Stimulated activated CD4-positive, alpha-beta T cell treated with anti-CD3 and anti-CD28 coated beads, Interleukin-12 subunit alpha, Interleukin-12 subunit beta, amount 100 ng/mL, for 24 hours (primary cell): Measurements from ENCODE around the gene PADI6.
"Not testable (repeated sequence)": the region's sequence is repeated elsewhere in the genome, so short reads cannot be mapped to it uniquely, and the experiment has no call there.

Experiments used
- DNase-seq, 2 experiments: peaks; one replicate each; pipeline ENCODE4 v3.0.0-alpha.2; 2020; ENCODE audit warnings: low read depth in 2 of 2

PADI6 gene

GRCh38 chr1:17371896-17372295 is at the start of gene PADI6:
Gene PADI6 (plus strand): TSS chr1:17372196. CDS start chr1:17372246, 50 bp downstream.
- no peak for DNase-seq

DNA sequence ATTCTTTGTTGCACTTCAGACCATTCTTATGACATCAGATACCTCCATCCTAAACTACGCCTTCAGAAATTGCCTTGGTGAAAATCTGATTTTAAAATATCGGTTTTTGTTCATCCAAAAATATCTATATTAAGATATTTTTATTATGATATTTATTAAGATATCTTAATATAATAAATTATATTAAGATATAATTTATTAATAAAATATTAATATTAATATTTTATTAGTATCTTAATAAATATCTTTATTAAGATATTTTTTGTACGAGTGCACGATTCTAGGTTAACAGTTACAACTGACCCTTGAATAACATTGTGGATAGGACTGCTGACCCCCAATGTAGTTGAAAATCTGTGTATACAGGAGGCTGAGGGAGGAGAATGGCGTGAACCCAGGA is 43.1 kb upstream of the PADI6 start:
- no peak for DNase-seq

- no peak for DNase-seq
These were observed 42.4 kb upstream of the PADI6 start for GRCh38 chr1:17329610-17330009.

- no peak for DNase-seq
These were observed 41.1 kb upstream of the PADI6 start for GRCh38 chr1:17330856-17331255.

DNA sequence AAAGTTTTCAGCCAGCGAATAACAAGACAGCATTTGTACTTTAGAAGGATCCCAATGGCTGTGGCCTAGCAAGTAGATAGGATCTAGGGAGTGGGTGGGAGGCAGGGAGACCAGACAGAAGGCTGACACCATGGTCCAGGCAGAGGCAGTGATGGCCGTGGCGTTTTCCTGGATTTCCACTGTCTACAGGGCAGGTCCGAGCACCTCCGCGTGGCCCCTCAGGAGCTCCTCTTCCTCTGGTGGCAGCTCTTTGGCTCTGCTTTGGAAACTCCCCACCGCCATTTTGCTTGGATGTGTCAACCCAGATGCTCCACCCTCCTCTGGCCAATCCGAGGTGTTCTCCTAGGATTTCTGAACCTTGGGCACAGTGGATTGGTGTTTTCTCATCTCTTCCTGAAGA is 38.9 kb upstream of the PADI6 start:
- DNase-seq = no peak

DNA sequence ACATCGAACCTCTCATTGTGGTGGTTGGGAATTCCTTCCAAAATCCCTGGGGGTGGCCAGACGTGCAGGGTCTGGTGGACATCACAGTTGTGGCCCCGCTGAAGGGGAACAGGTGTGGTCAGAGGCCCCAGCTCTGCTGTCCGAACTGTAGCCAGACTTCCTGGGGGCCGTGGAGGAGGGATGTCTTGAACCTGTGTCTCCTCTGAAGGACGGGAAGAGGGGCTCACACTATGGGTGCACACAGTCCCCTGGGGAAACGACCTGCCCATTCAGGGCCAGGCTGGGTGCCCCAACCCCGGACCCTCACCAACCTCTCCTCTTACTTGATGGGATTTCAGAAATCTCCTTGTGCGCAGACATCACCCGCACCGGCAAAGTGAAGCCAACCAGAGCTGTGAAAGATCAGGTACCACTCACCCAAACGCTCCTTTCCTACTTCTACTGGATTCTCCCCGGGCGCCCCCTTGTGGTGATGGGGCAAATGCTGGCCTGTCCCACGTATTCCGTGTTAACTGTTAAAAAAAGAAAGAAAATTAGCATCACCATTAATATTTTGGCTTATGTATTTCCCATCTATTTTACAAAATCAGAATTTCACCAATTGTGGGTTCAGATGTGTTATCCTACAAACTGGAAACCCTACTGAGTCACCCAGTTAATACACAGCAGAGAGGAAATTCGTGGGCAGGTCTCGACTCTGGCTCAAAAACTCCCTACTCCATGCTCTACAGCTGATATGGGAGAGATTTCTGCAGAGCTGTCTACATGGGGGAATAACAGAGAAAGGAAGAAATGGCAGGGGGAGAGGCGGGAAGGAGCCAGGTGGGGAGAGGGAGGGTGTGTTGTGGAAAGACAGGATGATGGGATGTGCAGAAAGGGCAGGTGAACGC is 35.9 kb upstream of the PADI6 start:
- DNase-seq = peak; percentile 31 to 69

DNA sequence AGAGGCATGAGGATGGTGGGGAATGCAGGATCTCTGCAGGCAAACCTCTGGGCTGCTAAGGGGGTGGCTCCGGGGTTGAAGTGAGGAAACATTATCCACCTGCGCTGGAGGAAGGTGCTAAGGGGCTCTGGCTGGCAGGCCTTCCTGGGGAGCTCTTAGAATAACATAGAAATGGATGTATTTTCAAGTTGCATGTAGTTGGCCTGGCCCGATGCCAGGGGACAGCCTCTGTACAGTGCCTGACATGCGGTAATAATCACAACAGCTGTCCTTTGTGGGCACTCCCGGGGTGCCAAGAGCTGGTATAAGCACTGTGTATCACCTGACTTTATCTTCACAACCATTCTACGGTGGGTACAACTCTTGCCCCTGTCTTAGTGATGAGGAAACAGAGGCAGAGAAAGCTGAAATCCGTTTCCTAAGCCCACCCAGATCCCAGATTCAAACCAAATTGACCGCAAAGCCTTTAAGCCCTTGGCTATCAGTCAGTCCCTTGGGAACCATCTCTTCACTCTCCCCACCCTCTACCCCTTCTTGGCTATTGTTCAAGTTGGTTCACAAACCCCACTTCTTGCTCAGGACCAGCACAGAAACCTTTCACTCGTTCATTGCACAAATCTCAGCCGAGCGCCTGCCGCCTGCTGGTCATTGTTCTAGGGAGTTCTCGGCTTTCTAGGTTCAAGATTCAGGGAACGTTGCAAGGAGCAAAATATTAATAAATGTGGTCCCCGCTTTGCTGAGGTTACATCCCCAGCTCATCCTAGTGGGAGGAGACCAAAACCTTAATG is 33.1 kb upstream of the PADI6 start:
- DNase-seq = no peak

- DNase-seq = no peak
These were observed 32.5 kb upstream of the PADI6 start for GRCh38 chr1:17339521-17339920.

- no peak for DNase-seq
These were observed 31.6 kb upstream of the PADI6 start for GRCh38 chr1:17340358-17340757.

GRCh38 chr1:17342014-17342441 is 30.0 kb upstream of the PADI6 start:
- DNase-seq = no peak

GRCh38 chr1:17345506-17345905 is 26.5 kb upstream of the PADI6 start:
- DNase-seq = not testable (repeated sequence)

GRCh38 chr1:17346046-17346789 is 25.8 kb upstream of the PADI6 start:
- DNase-seq = no peak

GRCh38 chr1:17347769-17348592 is 24.0 kb upstream of the PADI6 start:
- DNase-seq = no peak

DNA sequence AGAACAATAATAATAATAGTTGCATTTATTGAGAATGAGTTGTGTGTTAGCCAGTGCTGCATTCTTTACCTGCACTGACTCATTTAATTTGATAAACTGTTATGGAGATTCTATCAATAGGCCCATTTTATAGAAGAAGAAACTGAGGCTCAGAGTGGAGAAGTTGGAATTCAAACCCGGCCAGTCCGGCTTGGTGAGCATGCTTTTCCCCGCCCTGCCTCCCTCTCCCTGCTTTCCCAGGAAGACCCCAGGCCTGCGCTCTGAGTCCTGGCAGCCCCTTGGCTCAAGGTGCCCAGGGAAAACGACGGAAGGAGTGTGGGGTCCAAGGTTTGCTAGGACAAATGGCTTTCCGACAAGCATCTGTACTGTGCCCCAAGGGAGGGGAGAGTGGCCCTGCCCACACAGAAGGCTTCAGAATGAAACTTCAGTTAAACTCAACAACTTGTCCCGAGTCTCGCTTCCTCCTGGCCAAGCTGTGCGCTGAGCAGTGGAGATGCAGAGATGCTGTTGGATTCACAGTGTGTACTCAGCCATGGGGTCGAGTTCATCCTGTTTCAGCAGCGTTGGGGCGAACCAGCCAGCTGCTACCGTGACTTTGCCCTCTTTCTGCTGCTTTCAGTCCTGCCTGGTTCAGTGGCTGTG is 23.3 kb upstream of the PADI6 start:
- no peak for DNase-seq

DNA sequence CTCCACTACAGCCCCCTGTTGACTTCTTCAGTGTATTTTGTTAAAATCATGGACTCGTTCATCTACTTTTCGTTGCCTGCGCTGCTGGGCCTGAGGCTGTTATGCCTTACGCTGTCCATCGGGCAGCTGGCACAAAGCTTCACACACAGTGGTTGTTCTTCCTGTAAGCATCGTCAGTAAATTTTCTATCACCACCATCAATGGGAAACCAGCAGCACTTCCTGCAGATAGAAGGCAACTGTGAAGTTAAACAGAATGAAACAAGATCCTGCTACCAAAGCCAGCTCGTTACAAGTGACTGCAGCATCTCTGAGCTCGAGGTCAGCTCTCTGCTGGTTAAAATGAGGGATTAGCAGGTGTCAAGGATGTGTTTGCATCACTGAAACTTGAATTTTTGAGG is 21.9 kb upstream of the PADI6 start:
- no peak for DNase-seq

DNA sequence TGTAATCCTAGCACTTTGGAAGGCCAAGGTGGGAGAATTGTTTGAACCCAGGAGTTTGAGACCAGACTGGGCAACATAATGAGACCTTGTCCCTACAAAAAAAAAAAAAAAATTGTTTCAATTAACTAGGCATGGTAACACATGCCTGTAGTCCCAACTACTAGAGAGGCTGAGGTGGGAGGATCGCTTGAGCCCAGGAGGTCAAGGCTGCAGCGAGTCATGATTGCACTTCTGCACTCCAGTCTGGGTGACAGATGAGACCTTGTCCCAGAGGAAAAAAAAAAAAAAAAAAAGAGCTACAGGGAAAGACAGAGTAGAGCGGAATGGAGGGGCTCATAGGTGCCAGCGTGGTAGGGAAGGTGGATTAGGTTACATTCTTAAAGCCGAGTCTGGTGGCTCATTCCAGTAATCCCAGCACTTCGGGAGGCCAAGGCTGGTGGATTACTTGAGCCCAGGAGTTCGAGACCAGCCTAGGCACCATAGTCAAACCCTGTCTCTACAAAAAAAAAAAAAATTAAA is 21.0 kb upstream of the PADI6 start:
- no peak for DNase-seq

DNA sequence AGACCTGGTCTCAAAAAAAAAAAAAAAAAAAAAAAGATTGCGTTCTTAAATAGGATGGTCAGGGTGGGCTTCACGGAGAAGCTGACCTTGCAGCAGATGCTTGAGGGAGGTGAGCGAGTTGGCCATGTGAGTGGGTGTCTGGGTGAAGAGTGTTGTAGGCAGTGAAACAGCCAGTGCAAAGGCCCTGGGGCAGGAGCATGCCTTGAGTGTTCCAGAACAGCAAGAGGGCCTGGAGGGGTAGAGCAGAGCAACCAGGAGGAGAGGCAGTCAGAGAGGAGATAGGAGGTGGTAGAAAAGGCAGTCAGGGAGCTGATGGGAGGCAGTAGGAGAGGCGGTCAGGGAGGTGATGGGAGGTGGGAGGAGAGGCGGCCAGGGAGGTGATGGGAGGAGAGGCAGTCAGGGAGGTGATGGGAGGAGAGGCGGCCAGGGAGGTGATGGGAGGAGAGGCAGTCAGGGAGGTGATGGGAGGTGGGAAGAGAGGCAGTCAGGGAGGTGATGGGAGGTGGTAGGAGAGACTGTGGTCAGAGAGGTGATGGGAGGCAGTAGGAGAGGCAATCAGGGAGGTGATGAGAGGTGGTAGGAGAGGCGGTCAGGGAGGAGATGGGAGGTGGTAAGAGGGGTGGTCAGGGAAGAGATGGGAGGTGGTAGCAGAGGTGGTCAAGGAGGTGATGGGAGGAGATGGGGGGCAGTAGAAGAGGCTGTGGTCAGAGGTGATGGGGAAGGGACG is 20.2 kb upstream of the PADI6 start:
- DNase-seq = no peak

DNA sequence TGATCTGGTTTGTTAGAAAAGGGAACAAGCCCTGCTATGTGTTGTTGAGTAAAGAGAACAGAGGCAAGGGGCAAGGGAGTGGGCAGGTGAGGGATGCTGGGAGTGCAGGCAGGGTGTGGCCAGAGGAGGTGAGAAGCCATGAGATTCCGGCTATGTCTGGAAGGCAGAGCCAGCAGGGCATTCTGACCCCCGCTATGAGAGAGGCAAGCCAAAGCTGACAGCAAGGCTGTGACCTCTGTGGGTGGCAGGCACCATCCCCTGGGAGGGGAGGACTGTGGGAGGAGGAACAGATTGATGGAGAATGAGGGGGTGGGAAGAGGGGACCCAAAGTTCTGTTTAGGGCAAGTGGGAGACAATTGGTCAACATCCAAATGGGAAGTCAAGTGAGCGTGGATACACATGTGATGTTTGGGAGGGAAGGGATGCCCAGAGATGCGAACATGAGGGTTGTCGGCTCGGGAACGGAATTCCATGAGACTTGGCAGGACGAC is 19.5 kb upstream of the PADI6 start:
- DNase-seq = no peak

DNA sequence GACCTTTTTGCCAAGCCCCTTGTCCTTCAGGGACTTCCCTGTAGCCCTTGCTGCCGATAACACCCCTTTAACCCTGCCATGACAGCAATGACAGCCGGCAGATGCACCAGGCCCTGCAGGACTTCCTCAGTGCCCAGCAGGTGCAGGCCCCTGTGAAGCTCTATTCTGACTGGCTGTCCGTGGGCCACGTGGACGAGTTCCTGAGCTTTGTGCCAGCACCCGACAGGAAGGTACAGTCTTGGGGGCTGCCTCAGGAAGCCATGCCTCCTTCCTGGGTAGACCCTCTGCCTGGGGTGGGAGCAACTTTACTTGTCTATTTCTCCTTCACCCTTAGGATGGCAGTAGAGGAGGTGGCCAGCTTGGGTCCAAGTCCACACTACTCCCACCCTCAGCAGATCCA is 16.1 kb upstream of the PADI6 start:
- no peak for DNase-seq
